GM21515 (cell line): ENCODE results near the gene SCN5A.

Experiments used
- ATAC-seq: cut with Tn5 transposase; IDR thresholded peaks from one replicate; pipeline ENCODE4 v1.9.1; 2021; ENCODE audit not compliant: unreplicated experiment

SCN5A gene

DNA sequence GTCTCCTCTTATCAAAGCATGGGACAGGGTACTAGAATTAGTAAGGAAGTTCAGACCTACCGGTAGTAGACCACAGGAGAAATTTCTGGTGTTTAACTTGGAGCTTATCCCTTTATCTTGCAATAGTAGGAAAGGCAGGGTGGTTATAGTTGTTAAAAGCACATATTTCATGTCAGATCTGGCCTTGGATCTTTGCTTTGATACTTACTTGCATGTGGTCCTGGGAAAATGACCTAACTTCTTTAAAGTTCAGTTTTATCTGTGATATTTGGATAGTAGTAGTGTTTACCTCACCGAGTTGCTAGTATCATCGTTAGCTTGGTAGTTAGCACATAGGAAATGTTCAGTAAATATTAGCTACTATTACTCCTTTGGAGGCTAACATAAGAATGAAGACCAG, 137.9 kb downstream of the SCN5A start:
- ATAC-seq, result no peak

DNA sequence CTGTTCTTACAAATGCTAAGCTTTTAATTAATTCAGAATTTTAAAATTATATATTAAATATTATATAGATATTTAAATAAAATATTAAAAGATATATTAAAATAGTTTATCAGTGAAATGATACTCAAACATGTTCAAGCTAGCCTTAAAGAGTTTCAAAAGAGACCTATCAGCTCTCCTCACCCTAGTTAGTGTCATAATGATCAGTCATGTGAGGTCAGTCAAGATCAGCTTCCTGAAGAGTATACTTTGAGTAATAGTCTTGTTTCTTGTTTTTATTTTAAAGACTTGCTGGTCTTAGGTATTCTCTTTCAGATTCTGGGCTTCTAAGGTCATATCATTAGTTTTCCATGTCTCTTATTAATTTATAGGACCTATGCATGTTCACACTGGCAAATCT, 138.9 kb downstream of the SCN5A start:
- no peak for ATAC-seq

DNA sequence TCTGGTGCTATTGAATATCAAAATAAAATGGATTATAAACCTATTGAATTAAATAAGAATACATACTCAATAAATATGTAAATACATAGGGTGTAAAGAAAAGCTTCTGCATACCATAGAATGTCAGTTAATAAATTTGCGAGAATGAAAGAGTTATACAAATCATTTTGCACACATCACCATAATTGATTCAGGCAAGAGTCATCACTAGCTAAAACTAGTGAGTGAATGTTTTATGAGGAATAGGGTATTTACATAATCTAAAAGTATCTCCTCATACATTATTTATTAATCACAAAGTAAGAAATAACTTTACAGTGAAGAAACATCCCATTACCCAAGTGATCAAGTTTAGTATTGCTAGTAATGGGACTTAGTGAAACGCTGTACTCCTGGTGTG, 139.8 kb downstream of the SCN5A start:
- no peak for ATAC-seq

DNA sequence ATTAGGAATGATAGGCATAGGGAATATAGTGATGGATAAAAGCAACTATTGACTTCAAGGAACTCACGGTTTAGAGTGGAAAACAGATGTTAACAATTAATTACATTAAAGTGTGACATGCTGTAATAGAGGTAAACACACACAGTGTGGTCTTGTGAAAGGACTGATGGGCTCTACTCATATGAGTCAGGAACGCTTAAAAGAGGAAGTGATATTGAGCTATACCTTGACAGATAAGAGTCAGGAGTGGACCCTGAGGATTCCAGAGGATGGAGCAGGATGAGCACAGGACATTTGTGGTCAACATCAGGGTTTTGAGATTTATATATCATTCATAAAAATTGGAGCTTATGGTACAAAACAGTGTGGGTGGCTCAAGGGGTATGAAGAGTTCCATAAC, 142.4 kb downstream of the SCN5A start:
- ATAC-seq, result peak; percentile 93

DNA sequence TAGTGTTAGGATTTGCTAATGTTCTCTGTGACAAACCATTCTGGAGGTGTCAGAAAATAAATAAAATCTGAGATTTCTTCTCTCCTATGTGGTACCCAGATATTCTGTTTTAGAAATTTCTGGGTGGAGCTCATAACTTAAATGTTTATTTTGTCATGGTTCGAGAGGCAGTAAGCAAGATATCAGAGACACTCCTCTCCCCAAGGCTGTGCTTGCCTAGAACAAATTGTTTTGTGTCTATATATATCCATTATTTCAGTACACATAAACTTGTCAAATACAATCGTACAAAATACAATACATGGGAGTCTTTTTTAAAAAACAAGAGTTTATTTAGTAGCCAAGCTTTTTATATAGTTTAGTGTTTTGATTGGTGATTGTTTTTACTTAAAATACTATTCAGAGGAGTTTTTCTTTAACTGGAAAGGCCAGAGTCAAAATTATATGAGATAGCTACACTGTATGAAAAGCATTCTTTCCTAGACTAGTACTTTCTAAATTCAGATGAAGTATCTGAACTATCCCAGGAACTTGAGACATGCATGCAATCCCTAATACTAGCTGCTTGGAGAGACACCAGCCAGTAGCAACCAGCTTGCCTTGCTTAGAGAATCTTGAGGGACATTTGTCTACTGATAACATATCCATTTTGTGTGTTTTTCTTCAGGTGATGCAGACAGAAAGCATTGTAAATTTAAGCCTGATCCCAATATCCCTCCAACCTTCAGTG, 148.6 kb downstream of the SCN5A start:
- ATAC-seq, result no peak
